ENCODE results near the gene HTRA3. TPM values are rescaled to one million over a fixed set of nuclear protein-coding genes. Genes with fewer than 3 reads are reported as not detected.

Gene HTRA3
- total and polyA plus RNA-seq, 4 donors = 0.36 to 1.2 (median 1.1) TPM

DNA sequence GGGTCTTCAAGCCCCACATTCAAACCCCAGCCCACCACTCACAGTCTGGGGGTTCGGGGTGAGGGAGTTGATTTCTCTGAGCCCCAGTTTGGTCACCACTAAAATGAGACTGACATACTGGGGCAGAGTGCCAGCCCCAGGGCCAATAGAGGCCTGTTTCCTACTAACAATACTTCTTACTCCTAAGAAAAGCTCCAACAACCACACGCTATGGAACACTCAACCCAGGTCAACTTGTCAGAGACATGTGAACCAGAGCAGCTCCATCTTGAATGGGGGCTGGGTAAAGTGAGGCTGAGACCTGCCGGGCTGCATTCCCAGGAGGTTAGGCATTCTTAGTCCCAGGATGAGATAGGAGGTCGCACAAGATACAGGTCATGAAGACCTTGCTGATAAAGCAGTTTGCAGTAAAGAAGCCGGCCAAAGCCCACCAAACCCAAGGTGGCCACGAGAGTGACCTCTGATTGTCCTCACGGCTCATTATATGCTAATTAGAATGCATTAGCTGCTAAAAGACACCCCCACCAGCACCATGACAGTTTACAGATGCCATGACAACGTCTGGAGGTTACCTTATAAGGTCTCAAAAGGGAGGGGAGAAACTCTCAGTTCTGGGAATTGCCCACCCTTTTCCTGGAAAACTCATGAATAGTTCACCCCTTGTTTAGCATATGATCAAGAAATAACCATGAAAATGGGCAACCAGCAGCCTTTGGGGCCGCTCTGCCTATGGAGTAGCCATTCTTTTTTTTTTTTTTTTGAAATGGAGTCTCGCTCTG, 26.6 kb upstream of the HTRA3 start:
- Histone ChIP-seq H3K9ac (ENCODE audit: low read depth in 1 of 2, low read length in 2 of 2) (no peak overlapping the region), H3K27ac (ENCODE audit: low read depth in 1 of 2, low read length in 2 of 2) (peak overlapping the region in 1 of 2 donors; percentile 36)
- no peak for DNase-seq (ENCODE audit: low spot score)

DNA sequence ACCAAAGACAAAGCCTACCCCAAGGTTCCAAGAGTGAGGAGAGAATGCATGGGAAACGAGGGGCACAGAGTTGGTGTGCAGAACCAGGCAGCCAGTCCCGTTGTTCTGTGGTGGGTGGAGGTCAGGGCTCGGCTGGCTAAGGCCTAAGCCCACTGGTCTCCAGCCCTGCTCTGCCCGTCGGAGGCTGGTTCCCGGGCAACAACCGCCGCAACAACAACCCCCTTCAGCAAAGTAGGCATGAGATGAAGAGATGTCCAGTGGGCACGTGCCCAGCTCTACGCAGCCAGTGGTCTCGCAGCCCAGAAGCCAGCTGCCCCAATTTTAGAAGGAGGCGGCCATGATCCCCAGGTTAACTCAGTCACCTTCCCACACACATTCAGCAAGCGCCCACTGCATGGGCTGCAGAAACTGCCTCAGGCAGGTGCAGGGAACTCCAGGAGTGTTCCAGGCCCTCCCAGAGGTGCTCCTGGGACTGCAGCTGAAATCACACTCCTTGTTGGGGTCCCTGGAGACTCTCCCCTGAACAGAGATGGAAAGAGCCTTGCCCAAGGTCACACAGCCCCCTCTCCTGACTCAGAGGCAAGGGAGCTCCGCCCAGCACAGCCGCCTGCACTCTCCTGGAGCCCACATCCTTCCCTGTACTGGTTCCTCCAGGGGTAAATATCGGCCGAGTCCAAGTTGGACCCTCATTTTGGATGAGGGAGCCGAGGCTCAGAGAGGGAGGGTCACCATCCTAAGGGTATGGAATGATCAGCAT, 25.4 kb upstream of the HTRA3 start:
- 92% methylated on average over 18 of the region's 18 CpGs for WGBS
- no peak for DNase-seq (ENCODE audit: low spot score)
- H3K27me3 ChIP-seq (ENCODE audit: control insufficient read depth in 4 of 4, insufficient read depth in 4 of 4, low read length in 3 of 4) = no peaks in the 10 kb centered on the region
- no peaks in the 10 kb centered on the region for H3K9me3 ChIP-seq (ENCODE audit: control insufficient read depth in 4 of 4, low read length in 3 of 4)
- H3K9ac ChIP-seq (ENCODE audit: low read depth in 1 of 2, low read length in 2 of 2) = no peak overlapping the region
- H3K4me1 ChIP-seq (ENCODE audit: control insufficient read depth in 4 of 4, insufficient read depth in 4 of 4, low read length in 3 of 4) = peaks cover 13 to 28% (median 18%) of the 10 kb centered on the region in 4 donors
- peaks cover under 1 to 10% (median 4%) of the 10 kb centered on the region in 4 donors for H3K36me3 ChIP-seq (ENCODE audit: control insufficient read depth in 4 of 4, insufficient read depth in 3 of 4, low read depth in 1 of 4, low read length in 3 of 4)
- H3K4me3 ChIP-seq (ENCODE audit: low read depth in 1 of 3, low read length in 3 of 3) = no peak overlapping the region
- no peak overlapping the region for H3K27ac ChIP-seq (ENCODE audit: low read depth in 1 of 2, low read length in 2 of 2)
- TF ChIP-seq YY1 (IDR thresholded peaks at IDR 0.05) (no peak), FOXA1 (IDR thresholded peaks at IDR 0.05) (no peak), SP1 (IDR thresholded peaks at IDR 0.05) (no peak), JUND (IDR thresholded peaks at IDR 0.05) (no peak), EGR1 (IDR thresholded peaks at IDR 0.05; ENCODE audit: low read depth in 2 of 2) (no peak), NR2F2 (IDR thresholded peaks at IDR 0.05) (no peak), GABPA (IDR thresholded peaks at IDR 0.05 in 1 of 2, conservative IDR thresholded peaks at IDR 0.05 in 1 of 2) (no peak), RAD21 (IDR thresholded peaks at IDR 0.05) (no peak)
- TF ChIP-seq, protein P1, sequence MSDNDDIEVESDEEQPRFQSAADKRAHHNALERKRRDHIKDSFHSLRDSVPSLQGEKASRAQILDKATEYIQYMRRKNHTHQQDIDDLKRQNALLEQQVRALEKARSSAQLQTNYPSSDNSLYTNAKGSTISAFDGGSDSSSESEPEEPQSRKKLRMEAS (IDR thresholded peaks at IDR 0.05) = no peak
- TF ChIP-seq, protein P2, sequence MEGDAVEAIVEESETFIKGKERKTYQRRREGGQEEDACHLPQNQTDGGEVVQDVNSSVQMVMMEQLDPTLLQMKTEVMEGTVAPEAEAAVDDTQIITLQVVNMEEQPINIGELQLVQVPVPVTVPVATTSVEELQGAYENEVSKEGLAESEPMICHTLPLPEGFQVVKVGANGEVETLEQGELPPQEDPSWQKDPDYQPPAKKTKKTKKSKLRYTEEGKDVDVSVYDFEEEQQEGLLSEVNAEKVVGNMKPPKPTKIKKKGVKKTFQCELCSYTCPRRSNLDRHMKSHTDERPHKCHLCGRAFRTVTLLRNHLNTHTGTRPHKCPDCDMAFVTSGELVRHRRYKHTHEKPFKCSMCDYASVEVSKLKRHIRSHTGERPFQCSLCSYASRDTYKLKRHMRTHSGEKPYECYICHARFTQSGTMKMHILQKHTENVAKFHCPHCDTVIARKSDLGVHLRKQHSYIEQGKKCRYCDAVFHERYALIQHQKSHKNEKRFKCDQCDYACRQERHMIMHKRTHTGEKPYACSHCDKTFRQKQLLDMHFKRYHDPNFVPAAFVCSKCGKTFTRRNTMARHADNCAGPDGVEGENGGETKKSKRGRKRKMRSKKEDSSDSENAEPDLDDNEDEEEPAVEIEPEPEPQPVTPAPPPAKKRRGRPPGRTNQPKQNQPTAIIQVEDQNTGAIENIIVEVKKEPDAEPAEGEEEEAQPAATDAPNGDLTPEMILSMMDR (IDR thresholded peaks at IDR 0.05; ENCODE audit: low read depth, low read length, missing input control) = no peak
- TF ChIP-seq, protein P3, sequence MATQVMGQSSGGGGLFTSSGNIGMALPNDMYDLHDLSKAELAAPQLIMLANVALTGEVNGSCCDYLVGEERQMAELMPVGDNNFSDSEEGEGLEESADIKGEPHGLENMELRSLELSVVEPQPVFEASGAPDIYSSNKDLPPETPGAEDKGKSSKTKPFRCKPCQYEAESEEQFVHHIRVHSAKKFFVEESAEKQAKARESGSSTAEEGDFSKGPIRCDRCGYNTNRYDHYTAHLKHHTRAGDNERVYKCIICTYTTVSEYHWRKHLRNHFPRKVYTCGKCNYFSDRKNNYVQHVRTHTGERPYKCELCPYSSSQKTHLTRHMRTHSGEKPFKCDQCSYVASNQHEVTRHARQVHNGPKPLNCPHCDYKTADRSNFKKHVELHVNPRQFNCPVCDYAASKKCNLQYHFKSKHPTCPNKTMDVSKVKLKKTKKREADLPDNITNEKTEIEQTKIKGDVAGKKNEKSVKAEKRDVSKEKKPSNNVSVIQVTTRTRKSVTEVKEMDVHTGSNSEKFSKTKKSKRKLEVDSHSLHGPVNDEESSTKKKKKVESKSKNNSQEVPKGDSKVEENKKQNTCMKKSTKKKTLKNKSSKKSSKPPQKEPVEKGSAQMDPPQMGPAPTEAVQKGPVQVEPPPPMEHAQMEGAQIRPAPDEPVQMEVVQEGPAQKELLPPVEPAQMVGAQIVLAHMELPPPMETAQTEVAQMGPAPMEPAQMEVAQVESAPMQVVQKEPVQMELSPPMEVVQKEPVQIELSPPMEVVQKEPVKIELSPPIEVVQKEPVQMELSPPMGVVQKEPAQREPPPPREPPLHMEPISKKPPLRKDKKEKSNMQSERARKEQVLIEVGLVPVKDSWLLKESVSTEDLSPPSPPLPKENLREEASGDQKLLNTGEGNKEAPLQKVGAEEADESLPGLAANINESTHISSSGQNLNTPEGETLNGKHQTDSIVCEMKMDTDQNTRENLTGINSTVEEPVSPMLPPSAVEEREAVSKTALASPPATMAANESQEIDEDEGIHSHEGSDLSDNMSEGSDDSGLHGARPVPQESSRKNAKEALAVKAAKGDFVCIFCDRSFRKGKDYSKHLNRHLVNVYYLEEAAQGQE (IDR thresholded peaks at IDR 0.05) = no peak

More for the DNA sequence above, 26.6 kb upstream of the HTRA3 start:
- H3K4me1 ChIP-seq (ENCODE audit: control insufficient read depth in 4 of 4, insufficient read depth in 4 of 4, low read length in 3 of 4) = peaks cover 14 to 32% (median 18%) of the 10 kb centered on the region in 4 donors
- H3K9me3 ChIP-seq (ENCODE audit: control insufficient read depth in 4 of 4, low read length in 3 of 4) = no peaks in the 10 kb centered on the region
- H3K36me3 ChIP-seq (ENCODE audit: control insufficient read depth in 4 of 4, insufficient read depth in 3 of 4, low read depth in 1 of 4, low read length in 3 of 4) = peaks cover 3 to 12% (median 4%) of the 10 kb centered on the region in 4 donors
- TF ChIP-seq HNF4A (conservative IDR thresholded peaks at IDR 0.05) (no peak), NR2F2 (IDR thresholded peaks at IDR 0.05) (no peak), YY1 (IDR thresholded peaks at IDR 0.05) (no peak), HNF4G (IDR thresholded peaks at IDR 0.05) (no peak), EGR1 (IDR thresholded peaks at IDR 0.05; ENCODE audit: low read depth in 2 of 2) (no peak), JUND (IDR thresholded peaks at IDR 0.05) (no peak)
- TF ChIP-seq, protein P4, sequence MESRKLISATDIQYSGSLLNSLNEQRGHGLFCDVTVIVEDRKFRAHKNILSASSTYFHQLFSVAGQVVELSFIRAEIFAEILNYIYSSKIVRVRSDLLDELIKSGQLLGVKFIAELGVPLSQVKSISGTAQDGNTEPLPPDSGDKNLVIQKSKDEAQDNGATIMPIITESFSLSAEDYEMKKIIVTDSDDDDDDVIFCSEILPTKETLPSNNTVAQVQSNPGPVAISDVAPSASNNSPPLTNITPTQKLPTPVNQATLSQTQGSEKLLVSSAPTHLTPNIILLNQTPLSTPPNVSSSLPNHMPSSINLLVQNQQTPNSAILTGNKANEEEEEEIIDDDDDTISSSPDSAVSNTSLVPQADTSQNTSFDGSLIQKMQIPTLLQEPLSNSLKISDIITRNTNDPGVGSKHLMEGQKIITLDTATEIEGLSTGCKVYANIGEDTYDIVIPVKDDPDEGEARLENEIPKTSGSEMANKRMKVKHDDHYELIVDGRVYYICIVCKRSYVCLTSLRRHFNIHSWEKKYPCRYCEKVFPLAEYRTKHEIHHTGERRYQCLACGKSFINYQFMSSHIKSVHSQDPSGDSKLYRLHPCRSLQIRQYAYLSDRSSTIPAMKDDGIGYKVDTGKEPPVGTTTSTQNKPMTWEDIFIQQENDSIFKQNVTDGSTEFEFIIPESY (IDR thresholded peaks at IDR 0.05) = no peak
- TF ChIP-seq, protein P2 (IDR thresholded peaks at IDR 0.05; ENCODE audit: low read depth, low read length, missing input control) = no peak
- TF ChIP-seq, protein P5, sequence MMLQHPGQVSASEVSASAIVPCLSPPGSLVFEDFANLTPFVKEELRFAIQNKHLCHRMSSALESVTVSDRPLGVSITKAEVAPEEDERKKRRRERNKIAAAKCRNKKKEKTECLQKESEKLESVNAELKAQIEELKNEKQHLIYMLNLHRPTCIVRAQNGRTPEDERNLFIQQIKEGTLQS (IDR thresholded peaks at IDR 0.05) = no peak
- TF ChIP-seq, protein P1 (IDR thresholded peaks at IDR 0.05) = no peak
- H3K27me3 ChIP-seq (ENCODE audit: control insufficient read depth in 4 of 4, insufficient read depth in 4 of 4, low read length in 3 of 4) = no peaks in the 10 kb centered on the region
- WGBS = 83% methylated on average over 10 of the region's 10 CpGs
- no peak overlapping the region for H3K4me3 ChIP-seq (ENCODE audit: low read depth in 1 of 3, low read length in 3 of 3)

All from liver (tissue), 9 donors.